ENCODE measurements around the gene AKR1C4. TPM values are rescaled to one million over a fixed set of nuclear protein-coding genes. Genes with fewer than 3 reads are reported as not detected.

AKR1C4 gene
- total and polyA plus RNA-seq, 2 of the 8 experiments (the other 6 are each of a cell fraction or from before 2014, with no cell fraction given) = not detected

DNA sequence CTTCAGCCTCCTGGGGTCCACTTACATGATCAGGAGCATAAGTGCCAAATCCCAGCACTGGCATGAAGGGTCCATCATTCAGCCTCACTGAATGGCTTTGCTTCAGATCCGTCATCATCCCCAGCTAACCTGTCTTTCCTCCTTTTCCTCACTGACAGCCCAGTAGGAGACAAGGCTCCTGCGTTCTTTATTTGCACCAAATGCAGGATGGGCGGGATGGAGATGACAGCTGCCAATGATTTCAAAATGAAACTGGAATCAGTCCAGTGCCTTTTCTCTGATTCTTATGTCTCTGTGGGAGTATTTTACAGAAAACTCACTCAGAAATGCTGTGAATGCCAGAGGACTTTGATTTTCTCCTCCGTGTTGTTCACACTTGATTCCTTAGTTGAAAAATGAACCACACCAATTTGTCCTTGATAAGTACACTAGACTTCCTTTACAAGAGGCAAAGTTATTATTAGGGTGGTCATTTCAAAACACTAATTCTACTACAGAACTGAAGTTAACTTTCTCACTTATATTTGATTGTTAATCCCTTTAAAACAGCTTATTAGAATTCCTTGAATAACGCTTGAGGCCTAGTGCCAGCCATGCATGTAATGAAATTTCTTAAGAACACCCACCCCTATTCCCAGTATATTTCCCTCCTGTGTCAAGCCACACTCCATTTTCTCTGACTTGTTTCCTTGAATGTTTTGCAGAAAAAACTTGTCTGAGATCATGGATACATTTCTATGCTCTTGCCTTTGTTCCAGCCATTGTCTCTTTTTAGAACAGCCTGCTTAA, 11.5 kb upstream of the AKR1C4 start, which contains the start of gene AKR1C8:
TSS of gene AKR1C8 (minus strand) at position 164 of the 789 bp plus-strand sequence. CDS start at position 118, 46 bp downstream.
- H2BK120ac ChIP-seq (replicated peaks; ENCODE audit: low read depth, low read length) = no peak within 1 kb of the TSS
- H2BK12ac ChIP-seq (ENCODE audit: low read depth, low read length) = no peak within 1 kb of the TSS
- H4K91ac ChIP-seq (replicated peaks; ENCODE audit: insufficient read length, low read length) = no peak within 1 kb of the TSS
- no peaks in the 10 kb centered on the region for H4K20me1 ChIP-seq (replicated peaks in 1 of 2; ENCODE audit: control insufficient read depth in 1 of 2, insufficient read depth in 2 of 2, low read length in 2 of 2)
- H3K23ac ChIP-seq (ENCODE audit: insufficient read length) = no peak within 1 kb of the TSS
- H2BK20ac ChIP-seq (ENCODE audit: low read length) = no peak within 1 kb of the TSS
- no peak within 1 kb of the TSS for H3K9ac ChIP-seq (replicated peaks in 1 of 4; ENCODE audit: extremely low read depth in 1 of 4, low read depth in 3 of 4, low read length in 3 of 4)
- no peak within 1 kb of the TSS for H3K4ac ChIP-seq (replicated peaks; ENCODE audit: insufficient read length, low read depth, low read length)
- no peaks in the 10 kb centered on the region for H3K4me1 ChIP-seq (replicated peaks in 1 of 4; ENCODE audit: control insufficient read depth in 3 of 4, insufficient read depth in 4 of 4, low read length in 3 of 4)
- CTCF ChIA-PET (ENCODE audit: partially characterized antibody) = interaction anchor here (1.5 kb wide), 1 partner anchor 109 kb away, joined by 3 read pairs; no protein-coding TSS in a partner anchor
- no peak within 1 kb of the TSS for H3K14ac ChIP-seq (ENCODE audit: insufficient read length)
- H2AK5ac ChIP-seq (ENCODE audit: low read depth, low read length) = no peak within 1 kb of the TSS
- H4K8ac ChIP-seq (ENCODE audit: extremely low read depth, insufficient read depth, low read length) = no peak within 1 kb of the TSS
- no peaks in the 10 kb centered on the region for H3K23me2 ChIP-seq (ENCODE audit: low read depth, low read length)
- H3K4me2 ChIP-seq (ENCODE audit: insufficient read depth in 1 of 2, low read depth in 2 of 2, low read length in 2 of 2) = no peak within 1 kb of the TSS
- no peak within 1 kb of the TSS for H3K18ac ChIP-seq (ENCODE audit: extremely low read depth, low read length)
- H2BK15ac ChIP-seq (ENCODE audit: low read length) = no peak within 1 kb of the TSS
- H3K79me1 ChIP-seq (ENCODE audit: low read depth, low read length) = no peaks in the 10 kb centered on the region
- H2AFZ ChIP-seq (ENCODE audit: low read length) = no peak within 1 kb of the TSS
- H2BK5ac ChIP-seq (ENCODE audit: low read depth, low read length) = no peak within 1 kb of the TSS
- no peaks in the 10 kb centered on the region for H3K36me3 ChIP-seq (ENCODE audit: control insufficient read depth in 2 of 4, insufficient read depth in 4 of 4, low read length in 3 of 4)
- no peak within 1 kb of the TSS for H4K5ac ChIP-seq (ENCODE audit: insufficient read length, low read depth, low read length)
- no peak for FAIRE-seq
- no peak within 1 kb of the TSS for H3K27ac ChIP-seq (ENCODE audit: low read depth, low read length)
- DNase-seq (ENCODE audit: low read depth in 1 of 2, low spot score in 2 of 2) = no peak
- peaks cover 0 to 4% of the 10 kb centered on the region in 2 experiments; a peak in 3 of 4 replicates for H3K9me3 ChIP-seq (ENCODE audit: insufficient read depth in 2 of 2, low read depth in 1 of 2, low read length in 1 of 2)
- no peaks in the 10 kb centered on the region for H3K27me3 ChIP-seq (replicated peaks in 1 of 4; ENCODE audit: control insufficient read depth in 3 of 4, extremely low read depth in 1 of 4, insufficient read depth in 3 of 4, low read length in 3 of 4)
- POLR2A ChIA-PET (ENCODE audit: partially characterized antibody) = no interaction called here
- no peaks in the 10 kb centered on the region for H3K79me2 ChIP-seq (ENCODE audit: control insufficient read depth in 1 of 2, insufficient read depth in 2 of 2, low read length in 2 of 2)
- no peak within 1 kb of the TSS for H3K56ac ChIP-seq (replicated peaks; ENCODE audit: insufficient read length, low read depth, low read length)
- 89% methylated on average over 5 of the region's 5 CpGs; no CpG with 5 or more reads in 1 of the 2 experiments for WGBS, 2 experiments (ENCODE audit: extremely low coverage in 1 of 2, insufficient coverage in 1 of 2, insufficient read length in 1 of 2, insufficient replicate concordance in 2 of 2, low coverage in 1 of 2, low lambda C conversion rate in 2 of 2, missing lambda C conversion rate in 1 of 2)
- no peak within 1 kb of the TSS for H3K4me3 ChIP-seq (ENCODE audit: extremely low read depth in 1 of 4, insufficient read depth in 2 of 4, low read depth in 3 of 4, low read length in 4 of 4)
- TF ChIP-seq KDM4A (IDR thresholded peaks at IDR 0.05; ENCODE audit: low read depth, low read length, severe bottlenecking) (no peak), SIX5 (IDR thresholded peaks at IDR 0.05; ENCODE audit: low read depth, low read length) (no peak), EZH2 (IDR thresholded peaks at IDR 0.05; ENCODE audit: low read depth, low read length, severe bottlenecking) (no peak), ZNF274 (IDR thresholded peaks at IDR 0.05; ENCODE audit: borderline replicate concordance, extremely low read depth, low read length) (no peak), TEAD4 (IDR thresholded peaks at IDR 0.05; ENCODE audit: low read depth, low read length) (no peak), CBX8 (IDR thresholded peaks at IDR 0.05; ENCODE audit: borderline replicate concordance, low read depth, low read length) (no peak), E2F6 (IDR thresholded peaks at IDR 0.05) (no peak), RFX5 (IDR thresholded peaks at IDR 0.05; ENCODE audit: borderline replicate concordance, low read depth, low read length) (no peak), POLR2A (IDR thresholded peaks at IDR 0.05; ENCODE audit: control extremely low read depth in 1 of 2, low read depth in 2 of 2, low read length in 2 of 2) (no peak)
- TF ChIP-seq, protein P1, sequence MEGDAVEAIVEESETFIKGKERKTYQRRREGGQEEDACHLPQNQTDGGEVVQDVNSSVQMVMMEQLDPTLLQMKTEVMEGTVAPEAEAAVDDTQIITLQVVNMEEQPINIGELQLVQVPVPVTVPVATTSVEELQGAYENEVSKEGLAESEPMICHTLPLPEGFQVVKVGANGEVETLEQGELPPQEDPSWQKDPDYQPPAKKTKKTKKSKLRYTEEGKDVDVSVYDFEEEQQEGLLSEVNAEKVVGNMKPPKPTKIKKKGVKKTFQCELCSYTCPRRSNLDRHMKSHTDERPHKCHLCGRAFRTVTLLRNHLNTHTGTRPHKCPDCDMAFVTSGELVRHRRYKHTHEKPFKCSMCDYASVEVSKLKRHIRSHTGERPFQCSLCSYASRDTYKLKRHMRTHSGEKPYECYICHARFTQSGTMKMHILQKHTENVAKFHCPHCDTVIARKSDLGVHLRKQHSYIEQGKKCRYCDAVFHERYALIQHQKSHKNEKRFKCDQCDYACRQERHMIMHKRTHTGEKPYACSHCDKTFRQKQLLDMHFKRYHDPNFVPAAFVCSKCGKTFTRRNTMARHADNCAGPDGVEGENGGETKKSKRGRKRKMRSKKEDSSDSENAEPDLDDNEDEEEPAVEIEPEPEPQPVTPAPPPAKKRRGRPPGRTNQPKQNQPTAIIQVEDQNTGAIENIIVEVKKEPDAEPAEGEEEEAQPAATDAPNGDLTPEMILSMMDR (IDR thresholded peaks at IDR 0.05; ENCODE audit: control extremely low read depth in 1 of 3, insufficient read depth in 1 of 3, low read depth in 1 of 3, low read length in 3 of 3) = no peak

Measured in H1 (cell line).